ENCODE data around the gene TNFRSF12A.

- TF ChIP-seq POLR2A (IDR thresholded peaks at IDR 0.05) (no peak), CTCF (IDR thresholded peaks at IDR 0.05) (no peak)
Observed at GRCh38 chr16:3012246-3012645, 7.9 kb upstream of the TNFRSF12A start.
